Measurements from ENCODE around the gene CORIN.
A peak's percentile ranks its signal among the peaks of the same experiment; 100 is the strongest.

CORIN gene

DNA sequence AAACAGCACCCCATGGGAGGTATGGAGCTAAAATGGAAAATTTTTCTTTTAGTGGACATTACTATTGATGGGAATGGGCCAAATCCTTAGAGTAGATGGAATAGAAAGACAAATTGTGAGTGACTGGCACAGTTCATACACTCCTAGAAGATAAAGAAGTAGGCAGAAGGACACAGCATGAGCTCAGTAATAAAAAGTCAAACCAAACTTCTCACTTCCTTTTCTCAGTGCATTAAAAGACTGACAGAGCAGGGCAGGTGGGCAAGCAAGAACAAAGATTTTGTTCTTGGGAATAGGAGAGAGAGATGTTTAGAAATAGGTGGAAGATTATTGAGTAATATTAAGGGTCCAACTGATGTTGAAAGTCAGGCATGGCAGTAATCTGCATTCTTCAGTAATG lies 220.3 kb downstream of the CORIN start (continued):
- TF ChIP-seq, protein P1, sequence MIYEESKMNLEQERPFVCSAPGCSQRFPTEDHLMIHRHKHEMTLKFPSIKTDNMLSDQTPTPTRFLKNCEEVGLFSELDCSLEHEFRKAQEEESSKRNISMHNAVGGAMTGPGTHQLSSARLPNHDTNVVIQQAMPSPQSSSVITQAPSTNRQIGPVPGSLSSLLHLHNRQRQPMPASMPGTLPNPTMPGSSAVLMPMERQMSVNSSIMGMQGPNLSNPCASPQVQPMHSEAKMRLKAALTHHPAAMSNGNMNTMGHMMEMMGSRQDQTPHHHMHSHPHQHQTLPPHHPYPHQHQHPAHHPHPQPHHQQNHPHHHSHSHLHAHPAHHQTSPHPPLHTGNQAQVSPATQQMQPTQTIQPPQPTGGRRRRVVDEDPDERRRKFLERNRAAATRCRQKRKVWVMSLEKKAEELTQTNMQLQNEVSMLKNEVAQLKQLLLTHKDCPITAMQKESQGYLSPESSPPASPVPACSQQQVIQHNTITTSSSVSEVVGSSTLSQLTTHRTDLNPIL (CRISPR knock-in tag; IDR thresholded peaks at IDR 0.05; ENCODE audit: low read depth): no peak
- TF ChIP-seq RARB (CRISPR knock-in tag; IDR thresholded peaks at IDR 0.05) (no peak), ZNF8 (CRISPR knock-in tag; IDR thresholded peaks at IDR 0.05) (no peak)

DNA sequence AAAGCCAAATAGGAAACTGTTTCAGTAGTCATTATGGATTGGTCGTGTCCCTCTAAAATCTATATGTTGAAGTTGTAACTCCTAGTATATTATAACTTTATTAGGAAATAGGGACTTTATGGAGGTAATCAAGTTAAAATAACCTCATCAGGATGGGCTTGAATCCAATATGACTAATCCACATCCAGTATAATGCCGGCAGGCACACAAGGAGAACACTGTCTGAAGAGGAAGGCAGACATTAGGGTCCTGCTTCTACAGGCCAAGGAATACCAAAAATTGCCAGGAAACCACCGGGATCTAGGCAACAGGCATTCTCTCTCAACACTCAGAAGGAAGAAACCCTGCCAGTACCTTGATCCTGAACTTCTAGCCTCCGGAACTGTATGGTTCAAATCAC lies 222.5 kb downstream of the CORIN start:
- no peak for TF ChIP-seq ZFP3 (CRISPR knock-in tag; IDR thresholded peaks at IDR 0.05)
- no peak for TF ChIP-seq GLIS3 (CRISPR knock-in tag; IDR thresholded peaks at IDR 0.05)
- no peak for TF ChIP-seq ZNF8 (CRISPR knock-in tag; IDR thresholded peaks at IDR 0.05)
- no peak for TF ChIP-seq OSR1 (CRISPR knock-in tag; IDR thresholded peaks at IDR 0.05)
- TF ChIP-seq SNAI2 (CRISPR knock-in tag; IDR thresholded peaks at IDR 0.05): no peak
- TF ChIP-seq, protein P2, sequence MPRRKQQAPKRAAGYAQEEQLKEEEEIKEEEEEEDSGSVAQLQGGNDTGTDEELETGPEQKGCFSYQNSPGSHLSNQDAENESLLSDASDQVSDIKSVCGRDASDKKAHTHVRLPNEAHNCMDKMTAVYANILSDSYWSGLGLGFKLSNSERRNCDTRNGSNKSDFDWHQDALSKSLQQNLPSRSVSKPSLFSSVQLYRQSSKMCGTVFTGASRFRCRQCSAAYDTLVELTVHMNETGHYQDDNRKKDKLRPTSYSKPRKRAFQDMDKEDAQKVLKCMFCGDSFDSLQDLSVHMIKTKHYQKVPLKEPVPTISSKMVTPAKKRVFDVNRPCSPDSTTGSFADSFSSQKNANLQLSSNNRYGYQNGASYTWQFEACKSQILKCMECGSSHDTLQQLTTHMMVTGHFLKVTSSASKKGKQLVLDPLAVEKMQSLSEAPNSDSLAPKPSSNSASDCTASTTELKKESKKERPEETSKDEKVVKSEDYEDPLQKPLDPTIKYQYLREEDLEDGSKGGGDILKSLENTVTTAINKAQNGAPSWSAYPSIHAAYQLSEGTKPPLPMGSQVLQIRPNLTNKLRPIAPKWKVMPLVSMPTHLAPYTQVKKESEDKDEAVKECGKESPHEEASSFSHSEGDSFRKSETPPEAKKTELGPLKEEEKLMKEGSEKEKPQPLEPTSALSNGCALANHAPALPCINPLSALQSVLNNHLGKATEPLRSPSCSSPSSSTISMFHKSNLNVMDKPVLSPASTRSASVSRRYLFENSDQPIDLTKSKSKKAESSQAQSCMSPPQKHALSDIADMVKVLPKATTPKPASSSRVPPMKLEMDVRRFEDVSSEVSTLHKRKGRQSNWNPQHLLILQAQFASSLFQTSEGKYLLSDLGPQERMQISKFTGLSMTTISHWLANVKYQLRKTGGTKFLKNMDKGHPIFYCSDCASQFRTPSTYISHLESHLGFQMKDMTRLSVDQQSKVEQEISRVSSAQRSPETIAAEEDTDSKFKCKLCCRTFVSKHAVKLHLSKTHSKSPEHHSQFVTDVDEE (CRISPR knock-in tag; IDR thresholded peaks at IDR 0.05): no peak
- no peak for TF ChIP-seq CSDC2 (CRISPR knock-in tag; IDR thresholded peaks at IDR 0.05)
- no peak for TF ChIP-seq ZC3H10 (CRISPR knock-in tag; IDR thresholded peaks at IDR 0.05)
- no peak for TF ChIP-seq ESRRG (CRISPR knock-in tag; IDR thresholded peaks at IDR 0.05)
- TF ChIP-seq, protein P1 (CRISPR knock-in tag; IDR thresholded peaks at IDR 0.05; ENCODE audit: low read depth): no peak
- ATAC-seq: peak; percentile 49

DNA sequence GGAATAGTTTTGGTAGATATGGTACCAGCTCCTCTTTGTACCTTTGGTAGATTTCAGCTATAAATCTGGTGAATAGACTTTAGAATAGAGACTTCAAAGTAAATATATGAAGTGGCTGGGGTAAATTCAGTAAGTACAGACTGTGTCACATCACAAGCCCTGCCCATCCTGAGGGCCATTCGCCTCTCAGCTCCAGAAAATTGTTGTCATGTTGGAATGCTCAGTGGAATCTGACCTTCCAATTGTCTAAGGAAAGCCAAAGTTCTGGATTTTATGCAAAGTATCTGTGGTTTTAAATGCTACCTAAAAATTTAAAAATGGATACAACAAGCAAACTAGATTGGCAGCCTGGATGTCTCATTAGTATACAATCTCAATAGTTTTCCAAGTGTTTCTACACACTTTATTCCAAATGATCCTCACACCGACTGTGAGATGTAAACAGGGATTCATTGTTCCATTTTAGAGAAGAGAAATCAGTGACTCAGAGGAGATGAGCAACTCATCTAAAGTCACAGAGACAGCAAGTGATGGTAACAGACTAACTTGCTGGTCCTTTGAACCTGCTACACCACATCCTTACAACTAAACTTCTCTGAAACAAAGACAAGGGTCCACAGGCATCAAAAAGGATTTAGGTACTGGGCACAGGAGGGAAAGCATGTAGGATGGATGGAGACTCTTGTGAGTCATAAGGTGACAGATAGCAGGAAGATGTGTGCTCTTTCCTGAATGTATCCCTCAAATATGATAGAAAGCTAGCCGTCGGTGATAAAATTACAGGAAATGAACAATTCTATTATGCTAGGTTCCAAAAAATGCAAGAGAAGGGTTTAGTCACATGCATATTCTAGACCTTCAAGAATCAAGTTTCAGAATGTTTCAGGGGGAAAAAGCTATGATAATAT lies 225.5 kb downstream of the CORIN start:
- no peak for TF ChIP-seq ARNTL (CRISPR knock-in tag; IDR thresholded peaks at IDR 0.05; ENCODE audit: borderline replicate concordance, low read depth)
- TF ChIP-seq, protein P1 (CRISPR knock-in tag; IDR thresholded peaks at IDR 0.05; ENCODE audit: low read depth): no peak
- no peak for TF ChIP-seq ZC3H10 (CRISPR knock-in tag; IDR thresholded peaks at IDR 0.05)
- no peak for TF ChIP-seq ZFP3 (CRISPR knock-in tag; IDR thresholded peaks at IDR 0.05)
- TF ChIP-seq, protein P3, sequence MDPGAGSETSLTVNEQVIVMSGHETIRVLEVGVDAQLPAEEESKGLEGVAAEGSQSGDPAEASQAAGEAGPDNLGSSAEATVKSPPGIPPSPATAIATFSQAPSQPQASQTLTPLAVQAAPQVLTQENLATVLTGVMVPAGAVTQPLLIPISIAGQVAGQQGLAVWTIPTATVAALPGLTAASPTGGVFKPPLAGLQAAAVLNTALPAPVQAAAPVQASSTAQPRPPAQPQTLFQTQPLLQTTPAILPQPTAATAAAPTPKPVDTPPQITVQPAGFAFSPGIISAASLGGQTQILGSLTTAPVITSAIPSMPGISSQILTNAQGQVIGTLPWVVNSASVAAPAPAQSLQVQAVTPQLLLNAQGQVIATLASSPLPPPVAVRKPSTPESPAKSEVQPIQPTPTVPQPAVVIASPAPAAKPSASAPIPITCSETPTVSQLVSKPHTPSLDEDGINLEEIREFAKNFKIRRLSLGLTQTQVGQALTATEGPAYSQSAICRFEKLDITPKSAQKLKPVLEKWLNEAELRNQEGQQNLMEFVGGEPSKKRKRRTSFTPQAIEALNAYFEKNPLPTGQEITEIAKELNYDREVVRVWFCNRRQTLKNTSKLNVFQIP (CRISPR knock-in tag; IDR thresholded peaks at IDR 0.05; ENCODE audit: borderline replicate concordance, low read depth): no peak
- TF ChIP-seq OSR1 (CRISPR knock-in tag; IDR thresholded peaks at IDR 0.05): no peak
- TF ChIP-seq PPARA (CRISPR knock-in tag; IDR thresholded peaks at IDR 0.05; ENCODE audit: borderline replicate concordance): no peak
- no peak for TF ChIP-seq GLIS3 (CRISPR knock-in tag; IDR thresholded peaks at IDR 0.05)
- no peak for TF ChIP-seq BACH2 (CRISPR knock-in tag; IDR thresholded peaks at IDR 0.05; ENCODE audit: borderline replicate concordance)
- ATAC-seq: peak; percentile 76

DNA sequence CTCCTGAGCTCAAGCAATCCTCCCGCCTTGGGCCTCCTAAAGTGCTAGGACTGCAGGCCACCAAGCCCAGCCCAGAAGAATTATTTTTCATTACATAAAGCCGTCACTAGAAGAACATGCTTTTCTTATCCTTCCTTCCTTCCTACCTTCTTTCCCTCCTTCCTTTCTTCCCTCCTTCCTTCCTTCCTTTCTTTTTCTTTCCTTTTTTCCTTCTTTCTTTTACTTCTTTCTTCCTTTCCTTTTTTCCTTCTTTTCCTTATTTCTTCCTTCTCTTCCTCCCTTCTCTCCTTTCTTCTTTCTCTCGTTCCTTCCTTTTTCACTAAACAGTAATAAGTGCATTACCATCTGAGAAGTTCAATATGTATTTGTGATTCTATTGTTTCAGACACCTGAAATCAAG lies 231.4 kb downstream of the CORIN start:
- TF ChIP-seq RARB (CRISPR knock-in tag; IDR thresholded peaks at IDR 0.05): no peak
- ATAC-seq: no peak

DNA sequence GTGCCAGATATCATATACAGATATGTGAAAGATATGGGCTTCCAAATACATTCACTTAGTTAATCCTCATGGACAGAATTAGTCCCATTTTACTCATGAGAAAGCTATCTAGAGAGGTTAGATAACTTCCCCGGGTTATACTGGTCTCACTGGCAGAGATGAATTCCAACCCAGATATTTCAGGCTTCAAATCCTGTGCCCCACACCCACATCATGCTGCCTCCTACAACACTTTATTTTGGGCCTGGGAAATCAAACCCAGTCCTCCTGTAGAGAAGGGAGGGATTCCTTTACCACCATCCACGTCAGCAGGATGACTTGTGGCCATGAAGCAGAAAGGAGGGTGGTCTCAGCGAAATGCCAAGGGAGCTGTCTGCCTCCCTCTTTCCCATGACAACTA lies 239.0 kb downstream of the CORIN start:
- TF ChIP-seq, protein P3 (CRISPR knock-in tag; IDR thresholded peaks at IDR 0.05; ENCODE audit: borderline replicate concordance, low read depth): no peak
- TF ChIP-seq GLIS3 (CRISPR knock-in tag; IDR thresholded peaks at IDR 0.05) (no peak), ARNTL (CRISPR knock-in tag; IDR thresholded peaks at IDR 0.05; ENCODE audit: borderline replicate concordance, low read depth) (no peak), ESRRG (CRISPR knock-in tag; IDR thresholded peaks at IDR 0.05) (no peak)
- TF ChIP-seq, protein P4, sequence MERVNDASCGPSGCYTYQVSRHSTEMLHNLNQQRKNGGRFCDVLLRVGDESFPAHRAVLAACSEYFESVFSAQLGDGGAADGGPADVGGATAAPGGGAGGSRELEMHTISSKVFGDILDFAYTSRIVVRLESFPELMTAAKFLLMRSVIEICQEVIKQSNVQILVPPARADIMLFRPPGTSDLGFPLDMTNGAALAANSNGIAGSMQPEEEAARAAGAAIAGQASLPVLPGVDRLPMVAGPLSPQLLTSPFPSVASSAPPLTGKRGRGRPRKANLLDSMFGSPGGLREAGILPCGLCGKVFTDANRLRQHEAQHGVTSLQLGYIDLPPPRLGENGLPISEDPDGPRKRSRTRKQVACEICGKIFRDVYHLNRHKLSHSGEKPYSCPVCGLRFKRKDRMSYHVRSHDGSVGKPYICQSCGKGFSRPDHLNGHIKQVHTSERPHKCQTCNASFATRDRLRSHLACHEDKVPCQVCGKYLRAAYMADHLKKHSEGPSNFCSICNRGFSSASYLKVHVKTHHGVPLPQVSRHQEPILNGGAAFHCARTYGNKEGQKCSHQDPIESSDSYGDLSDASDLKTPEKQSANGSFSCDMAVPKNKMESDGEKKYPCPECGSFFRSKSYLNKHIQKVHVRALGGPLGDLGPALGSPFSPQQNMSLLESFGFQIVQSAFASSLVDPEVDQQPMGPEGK (CRISPR knock-in tag; IDR thresholded peaks at IDR 0.05; ENCODE audit: borderline replicate concordance): no peak
- TF ChIP-seq, protein P1 (CRISPR knock-in tag; IDR thresholded peaks at IDR 0.05; ENCODE audit: low read depth): no peak
- no peak for ATAC-seq

Measured in SK-N-SH treated with all-trans-retinoic acid at 6 μM for 48 hours (cell line).